Breast epithelium (tissue), 4 donors: ENCODE results near the gene NXPH4. TPM values are rescaled to one million over a fixed set of nuclear protein-coding genes. Genes with fewer than 3 reads are reported as not detected.

ENCODE experiments used
- DNase-seq, 2 donors: peaks; one replicate each; pipeline ENCODE4 v3.0.0-alpha.2; 2019; ENCODE audit warnings: low spot score in 2 of 2
- H3K27ac ChIP-seq, 2 donors: fragments of 200-600 bp; sonication (generic) in 1 of 2; one replicate each; pipeline ENCODE4 v1.5.1; 2016 to 2019; ENCODE audit warnings: mild to moderate bottlenecking in 1 of 2
- H3K27me3 ChIP-seq, 2 donors: fragments of 200-600 bp; sonication (generic) in 1 of 2; one replicate each; pipeline versions ENCODE4 v1.5.1 to v1.6.0; 2017 to 2019; ENCODE audit warnings: control low read depth in 1 of 2, mild to moderate bottlenecking in 1 of 2
- H3K36me3 ChIP-seq: fragments of 200-600 bp; one replicate; pipeline ENCODE4 v1.5.1; 2019
- H3K4me1 ChIP-seq, 2 donors: fragments of 200-600 bp; sonication (generic); one replicate each; pipeline ENCODE4 v1.5.1; 2016 to 2019; ENCODE audit warnings: control low read depth in 1 of 2
- H3K4me3 ChIP-seq, 3 donors: fragments of 200-600 bp; sonication (generic); 1 replicate in 2 of 3; 2 replicates in 1 of 3; pipeline ENCODE4 v1.5.1; 2016 to 2019; ENCODE audit warnings: mild to moderate bottlenecking in 3 of 3, moderate library complexity in 2 of 3
- H3K9me3 ChIP-seq, 2 donors: fragments of 200-600 bp; sonication (generic) in 1 of 2; one replicate each; pipeline ENCODE4 v1.5.1; 2016 to 2019; ENCODE audit warnings: control low read depth in 1 of 2
- POLR2A ChIP-seq: fragments of 450-650 bp; IDR thresholded peaks from one replicate; pipeline ENCODE4 v1.6.1; 2016; ENCODE audit warnings: antibody characterized with exemption, mild to moderate bottlenecking, moderate library complexity
- POLR2AphosphoS5 ChIP-seq, 3 donors: sonication (generic); formaldehyde crosslinking; IDR thresholded peaks; one replicate each; pipeline ENCODE4 v1.6.1; 2017; ENCODE audit warnings: antibody characterized with exemption in 3 of 3
- intact Hi-C: fragments of 100-400 bp; cut with DNase I; formaldehyde crosslinking; loops from one replicate; pipeline ENCODE4 v1.15.1; 2023; ENCODE audit warnings: low total_unique reads
- total RNA-seq, 3 donors: library from RNA; depleted of rRNA; stranded (reverse); fragments of >200 nt; gene quantifications; one replicate each; pipeline ENCODE4 v1.1.0, GENCODE V29; 2016
- TF ChIP-seq, protein P1 (sequence below), 3 donors: fragments of 450-650 bp; IDR thresholded peaks; one replicate each; pipeline ENCODE4 v1.5.1; 2016 to 2017; ENCODE audit warnings: antibody characterized with exemption in 3 of 3, mild to moderate bottlenecking in 3 of 3, moderate library complexity in 3 of 3

The NXPH4 gene
- total RNA-seq, 3 donors from 2014 or later = 0.33 TPM; not detected in 2

DNA sequence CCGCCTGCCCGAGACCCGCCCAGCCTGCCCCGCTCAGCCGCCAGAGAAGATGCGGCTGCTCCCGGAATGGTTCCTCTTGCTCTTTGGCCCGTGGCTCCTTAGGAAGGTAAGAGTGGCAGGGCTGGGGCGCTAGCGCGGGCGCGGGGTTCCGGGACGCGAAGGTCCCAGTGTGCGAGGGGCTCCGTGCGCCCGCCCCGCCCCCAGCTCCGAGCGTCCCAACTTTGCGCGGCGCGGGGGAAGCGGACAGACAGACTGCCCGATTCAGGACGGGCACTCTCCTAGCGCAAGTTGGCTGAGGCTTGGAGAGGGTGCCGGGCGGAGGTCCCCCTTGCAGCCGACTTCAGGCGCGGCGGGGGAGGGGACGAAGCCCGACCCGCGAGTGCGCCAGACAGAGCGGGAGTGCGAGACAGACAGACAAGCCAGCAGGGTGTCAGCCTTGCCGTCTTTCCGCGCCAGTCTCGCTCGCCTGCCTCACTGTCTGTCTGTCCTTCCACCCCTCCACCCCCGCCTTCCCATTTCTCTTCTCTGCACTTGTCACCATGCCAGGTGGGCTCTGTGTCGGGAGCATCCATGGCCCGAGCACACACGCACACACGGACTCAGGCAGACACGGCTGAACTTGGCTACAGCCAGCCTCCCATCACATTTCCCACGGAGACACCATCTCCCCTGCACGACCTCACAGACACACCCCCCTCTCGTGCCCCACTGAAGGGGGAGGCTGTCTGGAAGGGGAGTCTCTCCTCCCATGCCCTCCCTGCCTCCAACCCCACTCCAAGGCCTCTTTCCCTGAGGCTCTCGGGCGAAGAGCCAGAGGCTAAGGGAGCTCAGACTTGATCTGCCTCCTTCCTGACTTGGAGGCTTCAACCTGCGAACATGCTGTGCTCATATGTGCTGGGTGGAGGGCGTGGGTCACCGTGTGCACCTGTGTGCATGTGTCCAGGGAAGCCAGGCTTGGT lies 606 bp downstream of the NXPH4 start:
- no peak for DNase-seq

DNA sequence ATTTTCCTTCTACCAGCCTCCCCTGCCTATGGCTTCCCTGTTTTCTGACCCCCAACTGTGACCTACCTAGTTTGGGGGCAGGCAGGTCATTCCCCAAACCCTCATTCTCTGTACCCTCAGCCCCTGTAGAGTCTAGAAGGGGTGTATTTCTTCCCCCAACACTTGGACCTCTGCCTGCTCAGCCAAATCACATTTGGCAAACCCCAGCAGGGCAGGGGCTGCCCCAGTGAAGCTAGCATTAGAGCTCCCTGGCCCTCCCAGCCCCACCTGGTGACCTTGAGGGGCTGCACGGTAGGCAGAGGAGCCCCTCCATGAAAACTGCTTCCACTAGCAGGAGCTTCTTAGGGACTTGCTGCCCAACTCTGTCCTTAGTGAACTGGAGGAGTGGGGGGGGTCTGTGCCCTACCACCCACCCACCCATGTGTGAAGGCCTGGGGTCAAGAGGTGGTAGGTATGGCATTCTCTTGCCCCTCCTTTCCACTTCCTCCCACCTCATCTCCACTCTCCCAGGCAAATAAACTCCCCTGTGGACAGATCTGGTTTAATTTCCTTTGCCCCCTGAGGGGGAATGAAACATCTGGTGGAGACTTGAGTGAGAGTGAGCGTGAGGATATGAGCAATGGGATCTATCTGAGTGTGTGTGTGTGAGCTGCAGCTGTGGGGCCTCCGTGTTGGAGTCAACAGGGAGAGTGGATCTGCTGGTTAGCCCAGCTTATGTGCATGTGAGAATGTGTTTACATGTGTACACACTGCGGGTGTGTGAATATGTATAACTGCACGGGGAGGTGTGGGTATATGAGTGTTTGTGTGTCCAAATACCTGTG lies 1.6 kb downstream of the NXPH4 start:
- peaks cover 12 to 74% of the 10 kb centered on the region in 2 donors for H3K27me3 ChIP-seq
- H3K4me3 ChIP-seq = no peak overlapping the region
- intact Hi-C loops = no loop called here
- peaks cover 7 to 8% of the 10 kb centered on the region in 2 donors for H3K4me1 ChIP-seq
- TF ChIP-seq POLR2AphosphoS5 (IDR thresholded peaks at IDR 0.05) (no peak), POLR2A (no peak)
- TF ChIP-seq, protein P1, sequence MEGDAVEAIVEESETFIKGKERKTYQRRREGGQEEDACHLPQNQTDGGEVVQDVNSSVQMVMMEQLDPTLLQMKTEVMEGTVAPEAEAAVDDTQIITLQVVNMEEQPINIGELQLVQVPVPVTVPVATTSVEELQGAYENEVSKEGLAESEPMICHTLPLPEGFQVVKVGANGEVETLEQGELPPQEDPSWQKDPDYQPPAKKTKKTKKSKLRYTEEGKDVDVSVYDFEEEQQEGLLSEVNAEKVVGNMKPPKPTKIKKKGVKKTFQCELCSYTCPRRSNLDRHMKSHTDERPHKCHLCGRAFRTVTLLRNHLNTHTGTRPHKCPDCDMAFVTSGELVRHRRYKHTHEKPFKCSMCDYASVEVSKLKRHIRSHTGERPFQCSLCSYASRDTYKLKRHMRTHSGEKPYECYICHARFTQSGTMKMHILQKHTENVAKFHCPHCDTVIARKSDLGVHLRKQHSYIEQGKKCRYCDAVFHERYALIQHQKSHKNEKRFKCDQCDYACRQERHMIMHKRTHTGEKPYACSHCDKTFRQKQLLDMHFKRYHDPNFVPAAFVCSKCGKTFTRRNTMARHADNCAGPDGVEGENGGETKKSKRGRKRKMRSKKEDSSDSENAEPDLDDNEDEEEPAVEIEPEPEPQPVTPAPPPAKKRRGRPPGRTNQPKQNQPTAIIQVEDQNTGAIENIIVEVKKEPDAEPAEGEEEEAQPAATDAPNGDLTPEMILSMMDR (IDR thresholded peaks at IDR 0.05) = no peak
- H3K36me3 ChIP-seq = no peaks in the 10 kb centered on the region
- no peak overlapping the region for H3K27ac ChIP-seq
- DNase-seq = no peak
- no peaks in the 10 kb centered on the region for H3K9me3 ChIP-seq

More for the DNA sequence above, 606 bp downstream of the NXPH4 start:
- Histone ChIP-seq H3K27ac (no peak overlapping the region), H3K9me3 (no peaks in the 10 kb centered on the region), H3K4me1 (peaks cover 7 to 8% of the 10 kb centered on the region in 2 donors), H3K36me3 (no peaks in the 10 kb centered on the region), H3K27me3 (peaks cover 10 to 64% of the 10 kb centered on the region in 2 donors), H3K4me3 (peak overlapping the region; percentile 28 to 78 (median 53))
- intact Hi-C loops = no loop called here
- TF ChIP-seq, protein P1 (IDR thresholded peaks at IDR 0.05) = no peak
- no peak for TF ChIP-seq POLR2AphosphoS5 (IDR thresholded peaks at IDR 0.05)
- TF ChIP-seq POLR2A = no peak

DNA sequence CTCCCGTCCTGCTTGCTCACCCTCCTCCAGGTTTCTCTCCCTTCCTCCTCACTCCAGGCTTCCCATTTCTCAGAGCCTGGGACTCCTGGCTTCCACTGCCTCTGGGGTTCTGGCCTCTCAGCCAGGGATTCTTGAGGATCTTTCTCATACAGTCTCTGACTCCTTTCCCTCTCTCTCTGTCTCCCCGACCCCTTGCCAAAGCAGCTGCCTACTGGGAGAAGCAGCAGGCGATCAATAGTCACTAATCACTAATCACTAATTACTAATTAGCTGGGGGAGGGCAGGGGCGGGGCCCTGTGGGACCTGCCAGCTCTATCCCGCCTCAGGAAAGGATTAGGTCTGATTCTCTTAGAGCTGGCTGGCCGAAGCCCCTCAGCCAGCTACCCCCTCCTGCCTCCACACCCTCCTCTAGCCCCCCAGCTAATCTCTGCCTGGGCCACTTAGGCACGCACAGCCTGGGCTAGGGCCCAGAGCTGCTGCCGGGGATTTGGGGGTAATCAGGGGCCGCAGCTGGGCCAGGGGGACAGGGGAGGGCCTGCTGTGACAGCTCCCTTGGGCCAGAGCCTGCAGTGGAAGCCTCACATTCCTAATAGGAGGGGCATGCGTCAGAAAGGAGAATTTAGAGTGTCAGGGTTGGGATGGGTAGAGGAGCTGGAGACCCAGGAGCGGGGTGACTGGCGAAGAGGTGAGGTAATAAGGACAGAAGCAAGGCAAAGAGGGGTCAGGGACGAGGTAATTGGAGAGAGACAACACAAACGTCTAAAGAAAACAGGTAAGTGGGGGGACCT lies 2.8 kb downstream of the NXPH4 start:
- TF ChIP-seq POLR2A = no peak
- TF ChIP-seq, protein P1 (IDR thresholded peaks at IDR 0.05) = no peak
- TF ChIP-seq POLR2AphosphoS5 (IDR thresholded peaks at IDR 0.05) = no peak
- H3K27me3 ChIP-seq = peaks cover 12 to 83% of the 10 kb centered on the region in 2 donors
- intact Hi-C loops = no loop called here
- H3K4me1 ChIP-seq = peaks cover 7 to 8% of the 10 kb centered on the region in 2 donors
- H3K4me3 ChIP-seq = no peak overlapping the region
- no peaks in the 10 kb centered on the region for H3K9me3 ChIP-seq
- H3K27ac ChIP-seq = no peak overlapping the region
- no peak for DNase-seq
- H3K36me3 ChIP-seq = no peaks in the 10 kb centered on the region

DNA sequence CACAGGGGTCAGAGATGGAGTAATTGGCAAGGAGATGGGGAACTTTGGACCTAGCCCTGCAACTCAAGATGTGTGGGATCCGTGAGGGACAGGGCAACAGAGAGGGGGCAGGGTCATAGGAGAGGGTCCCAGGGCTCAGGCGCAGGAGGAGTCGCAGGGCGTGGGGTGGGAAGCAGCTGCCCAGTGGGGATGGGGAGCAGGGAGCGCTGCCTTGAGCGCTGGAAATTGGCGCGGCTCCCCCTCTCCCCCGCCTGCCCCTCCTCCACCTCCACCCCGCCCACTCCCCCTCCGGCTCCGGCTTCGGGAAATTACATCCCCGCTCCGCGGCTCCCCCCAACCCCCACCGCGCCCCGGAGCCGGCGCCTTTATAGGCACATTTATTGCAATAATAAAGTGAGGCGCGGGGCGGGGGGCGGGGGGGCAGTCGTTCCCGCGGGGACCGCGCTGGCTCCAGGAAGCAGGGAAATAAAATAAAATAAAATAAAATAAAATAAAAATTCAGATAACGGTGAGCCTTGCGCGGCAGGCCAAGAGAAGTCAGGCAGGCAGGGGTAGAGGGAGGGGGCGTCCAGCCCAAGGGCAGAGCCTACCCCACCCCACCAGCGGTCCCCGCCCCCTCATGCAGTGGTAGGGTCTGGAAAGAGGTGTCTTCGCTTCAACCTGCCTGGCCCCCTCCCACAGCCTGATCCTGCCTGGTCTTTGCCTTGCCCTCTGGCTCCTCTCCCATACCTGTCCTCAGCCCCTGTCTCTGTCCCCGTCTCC lies 3.6 kb downstream of the NXPH4 start:
- peaks cover 7 to 8% of the 10 kb centered on the region in 2 donors for H3K4me1 ChIP-seq
- intact Hi-C loops = no loop called here
- H3K9me3 ChIP-seq = no peaks in the 10 kb centered on the region
- no peak for DNase-seq
- H3K27ac ChIP-seq = no peak overlapping the region
- no peak overlapping the region for H3K4me3 ChIP-seq
- H3K36me3 ChIP-seq = no peaks in the 10 kb centered on the region
- no peak for TF ChIP-seq POLR2A
- no peak for TF ChIP-seq POLR2AphosphoS5 (IDR thresholded peaks at IDR 0.05)
- TF ChIP-seq, protein P1 (IDR thresholded peaks at IDR 0.05) = no peak
- peaks cover 12 to 86% of the 10 kb centered on the region in 2 donors for H3K27me3 ChIP-seq
